Activated T-helper 9 cell treated with anti-CD3 and anti-CD28 coated beads, Interleukin-2, amount 50 U/mL, for 16 hours (primary cell): ENCODE results near the gene C2CD4C.
"Not testable (repeated sequence)": the region's sequence is repeated elsewhere in the genome, so short reads cannot be mapped to it uniquely, and the experiment has no call there.

ENCODE experiments used
- DNase-seq: peaks from one replicate; pipeline ENCODE4 v3.0.0-alpha.2; 2020; ENCODE audit warnings: low read depth

The C2CD4C gene

GRCh38 chr19:364496-365287 lies 44.3 kb downstream of the C2CD4C start:
- DNase-seq: no peak

DNA sequence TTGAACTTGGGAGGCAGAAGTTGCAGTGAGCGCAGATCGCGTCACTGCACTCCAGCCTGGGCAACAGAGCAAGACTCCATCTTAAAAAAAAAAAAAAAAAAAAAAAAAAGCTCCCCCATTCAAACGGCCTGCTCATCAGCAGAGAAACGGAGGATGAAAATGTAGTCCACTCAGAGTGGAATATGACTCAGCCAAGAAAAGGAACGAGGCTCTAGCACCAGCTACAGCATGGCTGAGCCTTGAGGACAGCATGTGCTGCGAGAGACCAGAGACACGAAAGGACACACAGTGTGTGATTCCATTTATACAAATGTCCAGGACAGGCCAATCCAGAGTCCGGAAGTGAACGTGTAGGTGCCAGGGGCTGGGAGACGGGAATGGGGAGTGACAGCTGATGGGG lies 46.3 kb downstream of the C2CD4C start:
- no peak for DNase-seq

DNA sequence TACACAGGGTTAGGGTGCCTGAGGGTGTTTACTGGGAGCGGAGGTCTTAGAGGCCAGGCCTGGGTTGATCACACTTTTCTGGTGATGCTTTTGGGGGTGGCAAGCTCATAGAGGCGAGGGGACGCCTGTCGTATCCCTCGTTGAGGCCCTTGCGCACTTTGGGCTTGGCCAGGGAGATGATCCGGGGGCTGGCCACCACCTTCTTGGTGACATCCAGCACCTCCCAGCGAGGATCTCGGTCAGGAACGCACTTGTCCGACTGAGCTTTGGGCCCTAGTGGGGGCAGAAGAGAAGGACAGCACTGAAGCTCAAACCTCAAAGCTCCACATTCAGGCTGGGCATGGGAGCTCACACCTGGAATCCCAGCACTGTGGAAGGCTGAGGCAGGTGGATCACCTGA lies 46.8 kb downstream of the C2CD4C start:
- no peak for DNase-seq

DNA sequence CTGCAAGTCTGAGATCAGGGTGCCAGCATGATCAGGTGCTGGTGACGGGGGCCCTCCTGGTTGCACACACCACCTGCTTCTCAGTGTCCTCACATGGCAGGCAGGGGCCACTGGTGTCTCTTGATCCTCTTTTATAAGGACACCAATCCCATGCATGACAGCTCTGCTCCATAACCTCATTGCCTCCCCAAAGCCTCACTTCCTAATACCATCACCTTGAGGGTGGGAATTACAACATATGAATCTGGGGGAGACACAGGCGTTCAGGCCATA lies 49.4 kb downstream of the C2CD4C start:
- no peak for DNase-seq

- DNase-seq: not testable (repeated sequence)
These were observed 53.4 kb downstream of the C2CD4C start for GRCh38 chr19:355536-355935.
